DLD1 (cell line): Measurements from ENCODE around the gene SHISA7.

Source experiments
- in situ Hi-C: cut with HindIII; loops from 2 replicates; pipeline ENCODE4 v1.10.0; 2017; ENCODE audit warnings: low sequenced_read_pairs

The SHISA7 gene

GRCh38 chr19:55464039-55464661 is 21.1 kb upstream of the SHISA7 start:
- in situ Hi-C loops, result no loop called here

GRCh38 chr19:55463583-55464031 is 20.5 kb upstream of the SHISA7 start:
- in situ Hi-C loops, result no loop called here

GRCh38 chr19:55462722-55463121 is 19.6 kb upstream of the SHISA7 start:
- in situ Hi-C loops, result no loop called here

GRCh38 chr19:55461974-55462626 is 19.0 kb upstream of the SHISA7 start:
- in situ Hi-C loops, result no loop called here

GRCh38 chr19:55461259-55461973 is 18.3 kb upstream of the SHISA7 start, which contains the start of gene ISOC2:
TSS of gene ISOC2 (minus strand) at chr19:55461642. CDS start at chr19:55456486, 5,156 bp downstream.
- in situ Hi-C loops, result no loop called here

GRCh38 chr19:55460670-55461258 is 17.7 kb upstream of the SHISA7 start:
- in situ Hi-C loops, result no loop called here

- in situ Hi-C loops, result no loop called here
Measured at GRCh38 chr19:55459950-55460657, 17.0 kb upstream of the SHISA7 start.

GRCh38 chr19:55459551-55459949 is 16.4 kb upstream of the SHISA7 start:
- in situ Hi-C loops, result no loop called here

GRCh38 chr19:55457683-55458457 is 14.8 kb upstream of the SHISA7 start:
- in situ Hi-C loops, result no loop called here

- in situ Hi-C loops, result no loop called here
Measured at GRCh38 chr19:55456347-55456746, 13.2 kb upstream of the SHISA7 start.

- in situ Hi-C loops, result no loop called here
Measured at GRCh38 chr19:55455576-55456235, 12.6 kb upstream of the SHISA7 start.

- in situ Hi-C loops, result no loop called here
Measured at GRCh38 chr19:55454787-55455243, 11.7 kb upstream of the SHISA7 start.

- in situ Hi-C loops, result no loop called here
Measured at GRCh38 chr19:55453511-55454260, 10.6 kb upstream of the SHISA7 start.

GRCh38 chr19:55452749-55453346 is 9.7 kb upstream of the SHISA7 start:
- in situ Hi-C loops, result no loop called here

- in situ Hi-C loops, result no loop called here
Measured at GRCh38 chr19:55451965-55452748, 9.1 kb upstream of the SHISA7 start.

GRCh38 chr19:55451163-55451964 is 8.3 kb upstream of the SHISA7 start:
- in situ Hi-C loops, result no loop called here

GRCh38 chr19:55449469-55449868 is 6.4 kb upstream of the SHISA7 start:
- in situ Hi-C loops, result no loop called here
